ENCODE measurements around the gene STYXL2. TPM values are rescaled to one million over a fixed set of nuclear protein-coding genes. Genes with fewer than 3 reads are reported as not detected.

The STYXL2 gene
- total and polyA plus RNA-seq, 9 of the 15 experiments (the other 6 are each of a cell fraction or from before 2014, with no cell fraction given) = not detected

- no peak for TF ChIP-seq ZNF589 (CRISPR knock-in tag; IDR thresholded peaks at IDR 0.05; ENCODE audit: low read depth)
- TF ChIP-seq ZNF165 (CRISPR knock-in tag; IDR thresholded peaks at IDR 0.05; ENCODE audit: borderline replicate concordance) = no peak
- TF ChIP-seq GABPA (tag; conservative IDR thresholded peaks at IDR 0.05; ENCODE audit: low read depth) = no peak
- no peak for TF ChIP-seq HDAC1 (IDR thresholded peaks at IDR 0.05)
- TF ChIP-seq KLF1 (tag; IDR thresholded peaks at IDR 0.05) = no peak
- TF ChIP-seq ARID4B (CRISPR knock-in tag; IDR thresholded peaks at IDR 0.05) = no peak
- no peak for TF ChIP-seq ATF1 (CRISPR knock-in tag; IDR thresholded peaks at IDR 0.05)
- TF ChIP-seq ATF1 (tag; IDR thresholded peaks at IDR 0.05) = no peak
- TF ChIP-seq MEIS2 (IDR thresholded peaks at IDR 0.05; ENCODE audit: partially characterized antibody) = no peak
- TF ChIP-seq SIN3B (IDR thresholded peaks at IDR 0.05; ENCODE audit: low read depth) = no peak; the same call in 1 of the 2 replicates
- TF ChIP-seq, protein P1, sequence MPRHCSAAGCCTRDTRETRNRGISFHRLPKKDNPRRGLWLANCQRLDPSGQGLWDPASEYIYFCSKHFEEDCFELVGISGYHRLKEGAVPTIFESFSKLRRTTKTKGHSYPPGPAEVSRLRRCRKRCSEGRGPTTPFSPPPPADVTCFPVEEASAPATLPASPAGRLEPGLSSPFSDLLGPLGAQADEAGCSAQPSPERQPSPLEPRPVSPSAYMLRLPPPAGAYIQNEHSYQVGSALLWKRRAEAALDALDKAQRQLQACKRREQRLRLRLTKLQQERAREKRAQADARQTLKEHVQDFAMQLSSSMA (CRISPR knock-in tag; IDR thresholded peaks at IDR 0.05) = no peak
- no peak for TF ChIP-seq NEUROD1 (IDR thresholded peaks at IDR 0.05; ENCODE audit: borderline replicate concordance, low read depth, low read length, partially characterized antibody)
- no peak for TF ChIP-seq PHTF2 (CRISPR knock-in tag; IDR thresholded peaks at IDR 0.05)
- no peak for TF ChIP-seq ZNF212 (CRISPR knock-in tag; IDR thresholded peaks at IDR 0.05)
- no peak for TF ChIP-seq PHF21A (IDR thresholded peaks at IDR 0.05; ENCODE audit: borderline replicate concordance, low read depth)
- TF ChIP-seq XRCC4 (IDR thresholded peaks at IDR 0.05; ENCODE audit: extremely low read depth, insufficient read depth, insufficient read length) = no peak
- TF ChIP-seq, protein P2, sequence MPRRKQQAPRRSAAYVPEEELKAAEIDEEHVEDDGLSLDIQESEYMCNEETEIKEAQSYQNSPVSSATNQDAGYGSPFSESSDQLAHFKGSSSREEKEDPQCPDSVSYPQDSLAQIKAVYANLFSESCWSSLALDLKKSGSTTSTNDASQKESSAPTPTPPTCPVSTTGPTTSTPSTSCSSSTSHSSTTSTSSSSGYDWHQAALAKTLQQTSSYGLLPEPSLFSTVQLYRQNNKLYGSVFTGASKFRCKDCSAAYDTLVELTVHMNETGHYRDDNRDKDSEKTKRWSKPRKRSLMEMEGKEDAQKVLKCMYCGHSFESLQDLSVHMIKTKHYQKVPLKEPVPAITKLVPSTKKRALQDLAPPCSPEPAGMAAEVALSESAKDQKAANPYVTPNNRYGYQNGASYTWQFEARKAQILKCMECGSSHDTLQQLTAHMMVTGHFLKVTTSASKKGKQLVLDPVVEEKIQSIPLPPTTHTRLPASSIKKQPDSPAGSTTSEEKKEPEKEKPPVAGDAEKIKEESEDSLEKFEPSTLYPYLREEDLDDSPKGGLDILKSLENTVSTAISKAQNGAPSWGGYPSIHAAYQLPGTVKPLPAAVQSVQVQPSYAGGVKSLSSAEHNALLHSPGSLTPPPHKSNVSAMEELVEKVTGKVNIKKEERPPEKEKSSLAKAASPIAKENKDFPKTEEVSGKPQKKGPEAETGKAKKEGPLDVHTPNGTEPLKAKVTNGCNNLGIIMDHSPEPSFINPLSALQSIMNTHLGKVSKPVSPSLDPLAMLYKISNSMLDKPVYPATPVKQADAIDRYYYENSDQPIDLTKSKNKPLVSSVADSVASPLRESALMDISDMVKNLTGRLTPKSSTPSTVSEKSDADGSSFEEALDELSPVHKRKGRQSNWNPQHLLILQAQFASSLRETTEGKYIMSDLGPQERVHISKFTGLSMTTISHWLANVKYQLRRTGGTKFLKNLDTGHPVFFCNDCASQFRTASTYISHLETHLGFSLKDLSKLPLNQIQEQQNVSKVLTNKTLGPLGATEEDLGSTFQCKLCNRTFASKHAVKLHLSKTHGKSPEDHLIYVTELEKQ (CRISPR knock-in tag; IDR thresholded peaks at IDR 0.05) = no peak
- TF ChIP-seq TRIM24 (IDR thresholded peaks at IDR 0.05) = no peak
- no peak for TF ChIP-seq HCFC1 (IDR thresholded peaks at IDR 0.05; ENCODE audit: low read depth, low read length)
- no peak for TF ChIP-seq DLX4 (CRISPR knock-in tag; IDR thresholded peaks at IDR 0.05)
- no peak for TF ChIP-seq ZNF354B (CRISPR knock-in tag; IDR thresholded peaks at IDR 0.05)
Measured at GRCh38 chr1:167066333-167067122, 27.3 kb upstream of the STYXL2 start (continued).
